Ovary (tissue), 9 donors: Measurements from ENCODE around the gene MTM1. TPM values are rescaled to one million over a fixed set of nuclear protein-coding genes. Genes with fewer than 3 reads are reported as not detected.

Source experiments
- DNase-seq, 5 donors: peaks; one replicate each; pipeline ENCODE4 v3.0.0-alpha.2; 2019 to 2020
- H3K27ac ChIP-seq, 2 donors: fragments of 200-600 bp; one replicate each; pipeline versions ENCODE4 v1.5.1 to v1.8.0; 2019 to 2022
- H3K27me3 ChIP-seq: fragments of 200-600 bp; one replicate; pipeline ENCODE4 v1.8.0; 2022
- H3K36me3 ChIP-seq: fragments of 200-600 bp; sonication (generic); one replicate; pipeline ENCODE4 v1.5.1; 2019
- H3K4me1 ChIP-seq: one replicate; pipeline ENCODE4 v1.8.1; 2013; ENCODE audit warnings: mild to moderate bottlenecking, moderate library complexity; ENCODE audit not compliant: insufficient read depth
- H3K4me3 ChIP-seq: fragments of 200-600 bp; sonication (generic); one replicate; pipeline ENCODE4 v1.5.1; 2017
- H3K9me3 ChIP-seq, 2 donors: fragments of 200-600 bp in 1 of 2; sonication (generic) in 1 of 2; one replicate each; pipeline versions ENCODE4 v1.5.1 to v1.8.1; 2013 to 2019; ENCODE audit warnings: mild to moderate bottlenecking in 1 of 2, moderate library complexity in 1 of 2
- CTCF ChIP-seq, 3 donors: fragments of 450-650 bp in 2 of 3; fragments of 200-600 bp in 1 of 3; IDR thresholded peaks; one replicate each; pipeline versions ENCODE4 v1.5.1 to v1.8.0; 2016 to 2022; ENCODE audit warnings: antibody characterized with exemption in 3 of 3, mild to moderate bottlenecking in 1 of 3
- EP300 ChIP-seq: sonication (generic); formaldehyde crosslinking; IDR thresholded peaks from one replicate; pipeline ENCODE4 v1.6.1; 2017; ENCODE audit warnings: antibody characterized with exemption
- POLR2A ChIP-seq: fragments of 450-650 bp; IDR thresholded peaks from one replicate; pipeline ENCODE4 v1.6.1; 2017; ENCODE audit warnings: antibody characterized with exemption, mild to moderate bottlenecking, moderate library complexity
- WGBS, 3 donors: extraction: QIAGEN DNeasy Blood & Tissue Kit in 1 of 3; methylation state at CpG; one replicate each; pipeline versions ENCODE4 v1.1.5 to v1.1.7; 2013 to 2017; 5-methylcytosine and 5-hydroxymethylcytosine counted together
- intact Hi-C, 4 donors: fragments of 100-400 bp; cut with DNase I; formaldehyde crosslinking; loops; one replicate each; pipeline versions ENCODE4 v1.11.0 to v1.15.1; 2022 to 2023
- polyA plus RNA-seq, 2 donors: library from polyadenylated mRNA; stranded (reverse); fragments of 200-250 nt in 1 of 2; fragments of 350-450 nt in 1 of 2; fragmentation: Illumina TruSeq in 1 of 2; extraction: RNeasy Lipid Tissue Mini Kit (QIAGEN cat#74804) in 1 of 2; gene quantifications; one replicate each; pipeline ENCODE4 v1.2.3, GENCODE V29; 2013 to 2014
- total RNA-seq, 7 donors: library from RNA; depleted of rRNA in 2 of 7; stranded (reverse); fragments of >200 nt in 2 of 7; fragmentation: NEBNext Ultra II Directional in 3 of 7; extraction: Animal tissue kit (Norgen Biotek cat#: 25700) in 3 of 7; gene quantifications; one replicate each; pipeline versions ENCODE4 v1.1.0 to v1.2.4, GENCODE V29; 2016 to 2023
- donor health status: DM: no; HTN: no; CAD: no; lungs with moderate emphysema.
- donor health status: DM: no; HTN: no; CAD: no.
- donor health status: Bipolar disorder and iron deficiency.
- donor health status: DM: yes; HTN: yes; CAD: no.
- donor health status: DM: no; HTN: no; CAD: no.
- donor health status: DM: yes; HTN: yes; CAD: no.

The MTM1 gene
- total and polyA plus RNA-seq, 9 donors, result 8.8 to 28.3 (median 23.4) TPM

- H3K27ac ChIP-seq, result no peak overlapping the region
- TF ChIP-seq EP300 (no peak), POLR2A (no peak), CTCF (IDR thresholded peaks at IDR 0.05) (no peak)
- H3K9me3 ChIP-seq, result no peaks in the 10 kb centered on the region
- WGBS, 3 donors, result 75 to 77% (median 76%) methylated on average over 4 of the region's 4 CpGs
- intact Hi-C loops, result no loop called here
- H3K36me3 ChIP-seq, result no peaks in the 10 kb centered on the region
- no peaks in the 10 kb centered on the region for H3K27me3 ChIP-seq
- no peak overlapping the region for H3K4me3 ChIP-seq
- no peak for DNase-seq
- H3K4me1 ChIP-seq, result no peaks in the 10 kb centered on the region
Observed at GRCh38 chrX:150644422-150644821, 76.0 kb downstream of the MTM1 start.

DNA sequence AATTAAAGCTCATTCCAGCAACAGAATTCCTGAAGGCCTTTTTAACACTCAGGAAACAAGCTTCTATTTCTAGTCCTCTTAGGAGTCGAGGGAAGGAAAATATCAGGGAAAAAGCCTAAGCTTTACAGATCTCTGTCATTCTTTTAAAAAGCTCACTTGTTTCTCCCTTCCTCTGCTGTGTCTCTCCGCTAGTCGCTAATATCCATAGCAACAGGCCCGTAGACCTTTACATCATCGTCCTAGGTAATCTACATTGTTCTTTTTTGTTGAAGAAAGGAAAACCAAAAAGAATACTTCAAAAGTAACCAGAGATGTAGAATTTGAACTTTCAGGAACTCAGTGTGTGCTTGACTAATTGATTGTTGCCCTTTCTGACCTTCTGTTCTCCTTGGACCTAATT lies 78.9 kb downstream of the MTM1 start:
- TF ChIP-seq POLR2A, result no peak
- TF ChIP-seq CTCF (IDR thresholded peaks at IDR 0.05), result no peak
- TF ChIP-seq EP300, result no peak
- H3K36me3 ChIP-seq, result no peaks in the 10 kb centered on the region
- H3K4me3 ChIP-seq, result no peak overlapping the region
- no peaks in the 10 kb centered on the region for H3K9me3 ChIP-seq
- intact Hi-C loops, result no loop called here
- no peaks in the 10 kb centered on the region for H3K4me1 ChIP-seq
- no peaks in the 10 kb centered on the region for H3K27me3 ChIP-seq
- WGBS, 3 donors, result 72 to 79% (median 73%) methylated on average over 5 of the region's 5 CpGs
- no peak for DNase-seq
- no peak overlapping the region for H3K27ac ChIP-seq

DNA sequence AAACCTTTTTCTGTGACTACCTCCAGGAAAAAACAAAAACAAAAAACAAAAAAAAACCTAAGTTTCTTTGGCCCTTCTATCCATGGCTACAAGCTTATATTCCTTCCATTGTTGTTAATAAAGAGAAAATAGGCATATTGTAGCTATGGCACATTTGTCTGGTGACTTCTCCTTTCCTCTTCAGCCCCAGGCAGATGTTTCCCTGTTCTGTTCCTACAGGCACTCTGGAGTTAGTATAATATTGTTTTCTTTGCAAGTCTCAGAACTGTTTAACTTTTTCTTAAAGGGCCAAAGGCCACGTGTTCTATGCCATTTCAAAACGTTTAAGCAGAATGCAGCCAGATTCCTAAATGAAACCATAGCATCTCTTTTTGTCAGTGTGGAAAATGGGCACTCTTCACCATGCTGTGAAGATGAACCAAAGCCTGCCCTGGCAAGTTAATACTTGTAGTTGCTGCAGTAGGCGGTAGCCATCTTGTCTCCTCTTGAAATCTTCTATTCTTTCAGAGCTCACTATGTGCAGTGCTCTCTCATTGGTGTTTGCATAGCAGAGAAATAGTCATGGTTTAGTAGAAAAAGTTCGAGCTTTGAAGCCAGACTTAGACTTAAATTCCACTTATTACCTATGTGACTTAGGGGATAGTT lies 80.0 kb downstream of the MTM1 start:
- TF ChIP-seq POLR2A (no peak), EP300 (no peak), CTCF (IDR thresholded peaks at IDR 0.05) (no peak)
- intact Hi-C loops, result no loop called here
- DNase-seq, result no peak
- Histone ChIP-seq H3K4me1 (no peaks in the 10 kb centered on the region), H3K36me3 (no peaks in the 10 kb centered on the region), H3K27ac (peak overlapping the region in 1 of 2 donors; percentile 37), H3K9me3 (no peaks in the 10 kb centered on the region), H3K4me3 (no peak overlapping the region), H3K27me3 (no peaks in the 10 kb centered on the region)
- 46 to 58% (median 47%) methylated on average over 4 of the region's 4 CpGs for WGBS, 3 donors

- Histone ChIP-seq H3K27ac (peak overlapping the region in 1 of 2 donors; percentile 37), H3K27me3 (no peaks in the 10 kb centered on the region), H3K4me3 (no peak overlapping the region), H3K4me1 (no peaks in the 10 kb centered on the region), H3K9me3 (no peaks in the 10 kb centered on the region), H3K36me3 (no peaks in the 10 kb centered on the region)
- 32 to 41% (median 33%) methylated on average over 8 of the region's 8 CpGs for WGBS, 3 donors
- no peak for TF ChIP-seq CTCF (IDR thresholded peaks at IDR 0.05)
- no peak for TF ChIP-seq EP300
- no peak for TF ChIP-seq POLR2A
- peak; percentile 65 to 76 (median 74) for DNase-seq
- intact Hi-C loops, result no loop called here
Observed at GRCh38 chrX:150649096-150649870, 80.9 kb downstream of the MTM1 start.
